HG03571 (cell line): ENCODE results near the gene YPEL1.
"Not testable (repeated sequence)": the region's sequence is repeated elsewhere in the genome, so short reads cannot be mapped to it uniquely, and the experiment has no call there.

Experiments used
- ATAC-seq: cut with Tn5 transposase; IDR thresholded peaks from one replicate; pipeline ENCODE4 v1.9.1; 2021; ENCODE audit not compliant: unreplicated experiment

YPEL1 gene

DNA sequence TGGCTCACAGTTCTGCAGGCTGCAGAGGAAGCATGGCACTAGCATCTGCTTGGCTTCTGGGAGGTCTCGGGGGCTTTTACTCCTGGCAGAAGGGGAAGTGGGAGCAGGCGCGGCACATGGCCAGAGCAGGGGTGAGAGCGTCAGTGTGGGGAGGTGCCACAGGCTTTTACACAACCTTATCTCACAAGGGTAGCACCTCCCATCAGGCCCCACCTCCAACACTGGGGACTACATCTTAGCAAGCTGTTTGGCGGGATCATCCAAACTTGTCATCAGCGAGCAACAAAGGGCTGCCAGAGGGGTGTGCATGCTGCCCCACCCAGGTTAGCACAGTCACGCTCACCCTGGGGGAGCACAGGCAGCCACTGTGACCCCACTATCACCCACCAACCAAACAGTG, 18.9 kb upstream of the YPEL1 start:
- no peak for ATAC-seq

DNA sequence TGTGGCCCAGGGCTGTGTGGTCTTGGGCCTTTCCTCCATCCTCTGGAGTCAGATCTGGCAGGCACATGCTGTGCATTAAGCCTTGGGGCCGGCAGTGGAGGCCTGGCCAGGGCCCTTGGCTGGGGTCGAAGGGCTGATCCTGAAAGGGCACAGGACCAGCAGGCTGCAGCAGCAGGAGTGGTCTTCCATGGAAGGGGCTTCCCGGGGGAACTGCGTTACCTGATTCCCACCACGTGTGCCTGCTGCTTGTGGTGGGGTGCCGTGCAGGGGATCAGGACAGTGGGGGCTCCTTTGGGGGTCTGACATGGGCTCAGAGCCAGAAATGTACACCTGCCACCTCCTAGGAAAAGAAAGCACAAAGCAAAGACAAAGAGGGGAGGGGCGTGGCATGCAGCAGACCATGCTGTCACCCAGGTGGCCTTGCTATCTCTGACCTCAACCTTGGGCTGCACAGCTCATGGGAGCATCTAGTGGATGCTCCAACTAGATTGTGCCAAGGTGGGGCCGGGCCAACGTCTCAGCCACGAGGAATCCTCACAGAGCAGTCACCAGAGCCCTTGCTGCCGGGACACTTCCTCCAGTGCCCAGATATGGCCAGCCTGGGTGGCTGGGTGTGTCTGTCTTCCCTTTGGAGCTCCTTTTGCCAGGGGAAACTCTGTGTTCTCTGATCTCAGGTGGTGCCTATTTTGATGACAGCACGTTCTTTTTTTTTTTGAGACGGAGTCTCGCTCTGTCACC, 17.9 kb upstream of the YPEL1 start:
- no peak for ATAC-seq

DNA sequence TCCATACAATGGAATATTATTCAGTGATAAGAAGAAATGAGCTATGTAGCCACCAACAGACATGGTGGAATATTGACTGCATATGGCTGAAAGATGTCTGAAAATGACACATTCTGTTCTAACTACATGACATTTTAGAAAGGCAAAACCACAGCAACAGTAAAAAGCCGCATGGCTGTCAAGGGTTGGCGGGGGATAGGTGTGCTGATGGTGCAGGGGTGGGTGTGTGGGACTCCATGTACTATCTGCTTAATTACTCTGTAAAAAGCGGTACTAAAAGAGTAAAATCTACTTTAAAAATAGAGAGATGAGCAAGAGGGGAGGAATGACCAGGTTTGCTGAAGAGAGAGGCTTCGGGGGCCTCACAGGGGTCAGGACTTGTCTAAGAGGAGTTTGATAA, 16.7 kb upstream of the YPEL1 start:
- no peak for ATAC-seq

DNA sequence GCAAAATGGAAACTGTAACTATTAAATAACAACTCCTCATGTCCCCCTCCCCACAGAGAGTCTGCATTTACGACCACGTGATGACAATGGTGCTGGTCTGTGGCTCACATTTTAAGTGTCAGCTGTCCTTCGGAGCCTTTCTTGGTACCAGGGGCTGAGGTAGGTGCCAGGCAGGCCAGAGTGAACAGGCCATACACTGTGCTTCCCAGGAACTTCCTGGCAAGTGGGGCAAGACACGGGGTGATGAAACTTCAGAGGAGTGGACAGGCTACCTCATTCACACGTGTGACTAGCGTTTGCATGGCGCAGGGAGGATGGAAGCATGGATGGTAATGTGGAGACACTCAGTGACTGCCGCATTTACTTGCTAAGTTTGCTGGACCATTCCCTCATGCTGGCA, 10.4 kb upstream of the YPEL1 start:
- no peak for ATAC-seq

DNA sequence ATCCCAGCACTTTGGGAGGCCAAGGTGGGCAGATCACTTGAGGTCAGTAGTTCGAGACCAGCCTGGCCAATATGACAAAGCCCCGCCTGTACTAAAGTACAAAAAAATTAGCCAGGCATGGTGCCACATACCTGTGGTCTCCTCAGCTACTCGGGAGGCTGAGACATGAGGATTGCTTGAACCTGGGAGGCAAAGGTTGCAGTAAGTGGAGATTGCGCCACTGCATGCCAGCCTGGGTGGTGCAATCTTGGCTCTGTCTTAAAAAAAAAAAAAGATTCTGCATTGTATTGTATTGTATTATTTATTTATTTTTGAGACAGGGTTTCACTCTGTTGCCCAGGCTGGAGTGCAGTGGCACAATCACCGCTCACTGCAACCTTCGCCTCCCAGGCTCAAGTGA, 9.3 kb upstream of the YPEL1 start:
- not testable (repeated sequence) for ATAC-seq

DNA sequence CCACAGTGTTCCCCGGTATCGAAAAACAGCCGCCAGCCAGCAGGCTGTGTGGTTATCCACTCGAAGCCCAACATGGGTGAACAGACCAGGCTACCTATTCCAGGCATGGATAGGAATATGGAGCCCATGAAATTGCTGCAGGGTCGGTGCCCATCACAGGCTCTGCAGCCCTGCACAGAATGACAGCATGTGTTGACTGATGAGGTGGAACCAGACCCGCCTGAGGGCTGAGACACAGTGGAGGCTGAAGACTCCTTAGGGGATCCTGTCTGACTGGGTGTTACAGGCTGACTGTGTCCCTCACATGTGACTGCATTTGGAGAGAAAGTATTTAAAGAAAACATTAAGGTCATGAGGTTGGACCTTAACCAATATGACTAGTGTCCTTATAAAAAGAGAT, 6.2 kb upstream of the YPEL1 start:
- ATAC-seq: no peak

DNA sequence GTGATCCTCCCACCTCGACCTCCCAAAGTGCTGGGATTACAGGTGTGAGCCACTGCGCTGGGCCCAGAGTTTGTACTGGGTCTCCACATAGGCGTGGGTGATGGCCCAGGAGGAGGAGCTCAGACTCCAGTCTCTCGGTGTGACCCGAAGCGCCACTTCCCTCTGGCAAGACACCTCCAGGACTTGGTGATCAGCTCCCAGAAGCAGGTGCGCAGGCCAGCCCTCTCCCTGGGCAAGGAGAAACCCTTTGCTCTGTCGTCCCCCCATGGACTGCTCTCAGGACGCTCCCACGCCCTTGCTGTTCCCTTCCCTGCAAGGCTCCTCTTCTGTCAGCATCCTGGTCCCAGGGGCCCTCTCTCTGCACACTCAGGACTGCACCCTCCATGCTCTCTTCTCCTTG, 5.5 kb upstream of the YPEL1 start:
- no peak for ATAC-seq

DNA sequence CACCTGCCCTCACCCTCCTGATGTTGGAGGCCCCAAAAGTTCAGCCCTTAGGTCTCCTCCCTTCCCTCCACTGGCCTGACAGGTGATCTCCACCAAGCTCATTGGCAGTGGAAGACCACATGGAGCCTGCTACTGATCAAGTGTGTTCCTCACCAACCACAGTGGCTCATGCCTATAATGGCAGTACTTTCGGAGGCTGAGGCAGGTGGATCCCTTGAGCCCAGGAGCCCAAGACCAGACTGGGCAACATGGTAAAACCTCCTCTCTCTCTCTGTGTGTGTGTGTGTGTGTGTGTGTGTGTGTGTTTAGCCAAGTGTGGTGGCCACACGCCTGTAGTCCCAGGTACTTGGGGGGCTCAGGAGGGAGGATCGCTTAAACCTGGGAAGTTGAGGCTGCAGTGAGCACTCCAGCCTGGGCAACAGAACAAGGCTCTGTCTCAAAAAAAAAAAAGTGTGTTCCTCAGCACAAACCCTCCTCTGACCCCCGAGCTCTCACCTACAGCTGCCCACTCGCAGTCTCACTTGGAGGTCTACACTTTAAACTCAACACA, 4.3 kb upstream of the YPEL1 start:
- ATAC-seq: no peak

DNA sequence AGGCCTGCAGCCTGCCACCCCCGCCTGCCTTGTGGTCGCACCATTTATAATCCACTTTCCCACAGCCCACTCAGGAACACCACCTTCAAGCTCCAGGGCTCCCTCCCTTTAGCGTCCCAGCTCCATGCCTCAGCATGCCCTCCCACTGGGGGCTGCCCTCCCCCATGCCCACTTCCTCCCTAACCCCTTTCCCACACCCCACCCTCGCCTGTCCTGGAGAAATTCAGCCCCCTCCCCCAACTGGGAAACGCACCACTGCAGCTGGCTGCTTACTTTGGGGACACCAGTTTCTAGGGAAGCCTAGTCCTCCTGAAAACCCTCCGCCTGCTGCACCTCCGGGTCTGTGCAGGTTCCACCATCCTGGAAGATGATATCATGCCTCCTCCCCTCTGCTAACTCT, 3.4 kb upstream of the YPEL1 start:
- ATAC-seq: no peak

DNA sequence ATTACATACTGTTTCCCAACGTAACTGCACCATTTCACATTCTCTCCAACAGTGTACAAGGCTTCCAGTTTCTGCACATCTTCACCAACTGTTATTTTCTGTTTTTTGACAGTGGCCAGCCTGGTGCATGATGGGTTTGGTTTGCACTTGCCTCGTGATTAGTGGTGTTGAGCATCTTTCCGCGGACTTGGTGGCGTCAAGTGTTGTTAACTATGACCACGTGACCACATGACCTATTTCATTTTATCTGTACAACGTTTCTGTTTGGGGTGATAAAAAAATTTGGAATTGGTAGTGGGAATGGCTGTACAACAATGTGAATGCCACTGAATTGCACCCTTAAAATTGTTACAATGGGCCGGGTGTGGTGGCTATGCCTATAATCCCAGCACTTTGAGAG, 2.5 kb upstream of the YPEL1 start:
- ATAC-seq: no peak

DNA sequence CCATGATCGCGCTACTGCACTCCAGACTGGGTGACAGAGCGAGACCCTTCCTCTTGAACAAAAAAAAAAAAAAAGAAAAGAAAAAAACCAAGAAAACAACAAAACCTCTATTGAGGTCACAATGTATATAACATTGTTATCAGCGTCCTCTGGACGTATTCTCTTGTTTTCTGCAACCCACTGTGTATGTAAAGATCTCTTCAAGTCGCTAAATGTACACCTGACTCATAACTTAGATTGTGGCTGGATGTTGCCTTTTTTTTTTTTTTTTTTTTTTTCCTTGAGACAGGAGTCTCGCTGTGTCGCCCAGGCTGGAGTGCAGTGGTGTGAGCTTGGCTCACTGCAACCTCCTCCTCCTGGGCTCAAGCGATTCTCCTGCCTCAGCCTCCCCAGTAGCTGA, 1.4 kb upstream of the YPEL1 start:
- ATAC-seq: no peak

DNA sequence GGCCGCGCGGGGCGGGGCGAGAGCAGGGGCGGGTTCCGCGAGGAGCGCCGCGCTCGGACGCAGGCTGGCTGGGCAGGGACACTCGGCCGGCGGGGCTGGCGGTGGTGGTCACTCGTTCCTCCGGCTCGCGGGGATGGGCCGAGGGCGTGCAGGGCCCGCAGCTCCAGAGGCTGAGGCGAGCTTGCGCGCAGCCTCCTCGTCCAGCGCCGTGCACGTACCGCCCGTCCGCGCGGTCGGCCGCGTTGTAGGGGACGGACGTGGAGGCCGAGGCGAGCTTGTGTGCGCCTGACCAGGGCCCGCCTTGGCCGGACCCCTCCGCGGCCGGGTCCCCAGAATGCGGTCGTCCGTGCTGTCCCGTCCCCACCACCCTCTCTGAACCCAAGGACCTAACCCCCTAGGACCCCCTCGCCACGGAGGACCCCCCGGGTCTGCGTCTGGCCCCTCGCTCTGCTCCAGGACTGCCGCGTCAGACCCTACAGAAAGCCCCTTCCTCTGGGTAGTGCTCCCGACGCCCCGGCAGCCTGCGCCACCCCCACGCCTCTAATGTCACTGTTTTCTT, 569 bp upstream of the YPEL1 start:
- ATAC-seq: no peak

DNA sequence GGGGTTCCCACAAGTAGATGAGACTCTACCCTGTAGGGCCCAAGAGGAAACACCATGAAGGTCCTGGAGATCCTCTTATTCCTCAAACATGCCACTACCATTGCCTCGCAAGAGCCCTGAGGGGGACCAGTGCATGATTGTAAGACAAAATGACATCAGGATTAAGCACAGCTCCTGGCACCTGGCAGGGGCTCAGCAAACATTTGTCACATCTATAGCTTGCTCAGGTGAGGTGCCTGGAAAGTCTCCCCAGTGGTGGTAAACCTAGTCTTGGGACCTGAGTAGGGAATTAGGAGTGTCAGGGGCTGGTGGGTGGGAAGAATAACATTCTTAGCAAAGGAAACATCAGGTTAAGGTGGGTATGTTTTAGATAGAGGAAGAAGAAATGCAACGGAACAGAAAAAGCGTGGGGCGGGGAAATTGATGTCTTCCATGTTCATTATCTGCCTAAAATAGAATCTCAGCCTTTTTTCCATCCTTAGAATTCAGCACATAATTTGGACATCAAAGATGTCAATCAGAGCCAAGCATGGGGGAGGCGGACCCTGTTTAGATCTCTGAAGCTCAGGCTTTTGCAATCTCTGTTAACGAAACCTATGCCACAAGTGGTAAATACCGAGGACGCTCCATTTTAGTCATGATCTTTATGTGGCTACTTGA, 924 bp downstream of the YPEL1 start:
- ATAC-seq: no peak

DNA sequence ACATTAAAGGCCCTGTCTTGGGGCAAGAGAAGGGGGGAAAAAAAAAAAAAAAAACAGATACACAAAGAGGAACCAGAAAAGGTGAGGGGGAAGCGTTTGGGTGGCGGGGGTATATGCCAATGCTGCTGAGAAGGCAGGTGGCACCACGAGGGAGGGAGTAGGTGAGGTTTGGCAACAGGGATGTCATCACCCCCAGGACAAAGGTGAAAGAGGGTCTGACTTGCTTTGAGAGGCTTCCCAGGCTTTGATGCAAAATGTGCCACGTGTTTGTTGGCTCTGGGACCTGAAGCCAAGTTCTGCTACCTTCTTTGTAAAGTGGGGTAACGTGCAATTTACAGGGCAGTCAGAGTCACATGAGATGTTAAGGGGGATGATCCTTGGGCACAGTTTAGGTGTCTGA, 4.1 kb downstream of the YPEL1 start:
- ATAC-seq: no peak

DNA sequence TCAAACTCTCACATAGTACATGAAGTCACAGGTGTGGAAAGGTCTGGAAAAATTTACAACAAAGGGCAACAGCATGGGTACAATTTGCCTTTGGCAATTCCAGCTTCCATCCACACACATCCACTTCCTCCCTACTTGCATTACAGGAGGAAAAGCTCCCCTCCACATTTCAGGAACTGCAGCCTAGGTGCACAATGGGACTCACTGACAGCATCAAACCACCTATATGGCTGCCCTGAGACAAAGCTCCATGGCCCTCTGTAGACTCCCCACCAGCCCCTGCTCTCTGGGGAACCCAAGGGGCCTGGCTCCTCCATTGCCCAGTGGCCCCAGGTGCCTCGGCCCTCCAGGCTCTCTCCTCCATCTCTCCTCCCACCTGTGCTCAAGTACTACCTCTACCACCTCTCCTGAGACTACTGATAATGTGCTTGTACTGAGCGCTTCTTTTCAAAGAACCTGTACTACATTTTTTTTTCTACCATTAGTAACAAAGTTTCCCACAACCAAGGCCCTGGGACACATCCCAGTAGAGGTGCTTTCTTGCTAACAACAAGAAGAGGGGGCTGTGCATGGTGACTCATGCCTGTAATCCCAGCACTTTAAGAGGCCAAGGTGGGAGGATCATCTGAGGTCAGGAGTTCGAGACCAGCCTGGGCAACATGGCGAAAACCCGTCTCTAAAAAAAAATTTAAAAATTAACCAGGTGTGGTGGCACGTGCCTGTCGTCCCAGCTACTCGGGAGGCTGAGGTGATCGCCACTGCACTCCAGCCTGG, 4.9 kb downstream of the YPEL1 start:
- ATAC-seq: no peak

DNA sequence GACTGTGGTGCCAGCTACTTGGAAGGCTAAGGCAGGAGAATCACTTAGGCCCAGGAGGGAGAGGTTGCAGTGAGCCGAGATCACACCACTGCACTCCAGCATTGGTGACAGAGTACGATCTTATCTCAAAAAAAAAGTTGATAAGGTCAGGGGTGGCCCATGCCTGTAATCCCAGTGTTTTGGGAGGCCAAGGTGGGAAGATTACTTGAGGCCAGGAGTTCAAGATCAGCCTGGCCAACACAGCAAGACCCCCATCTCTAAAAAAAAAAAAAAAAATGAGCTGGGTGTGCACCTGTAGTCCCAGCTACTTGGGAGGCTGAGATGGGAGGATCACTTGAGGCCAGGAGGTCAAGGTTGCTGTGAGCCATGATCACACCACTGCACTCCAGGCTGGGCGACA, 6.4 kb downstream of the YPEL1 start:
- not testable (repeated sequence) for ATAC-seq

DNA sequence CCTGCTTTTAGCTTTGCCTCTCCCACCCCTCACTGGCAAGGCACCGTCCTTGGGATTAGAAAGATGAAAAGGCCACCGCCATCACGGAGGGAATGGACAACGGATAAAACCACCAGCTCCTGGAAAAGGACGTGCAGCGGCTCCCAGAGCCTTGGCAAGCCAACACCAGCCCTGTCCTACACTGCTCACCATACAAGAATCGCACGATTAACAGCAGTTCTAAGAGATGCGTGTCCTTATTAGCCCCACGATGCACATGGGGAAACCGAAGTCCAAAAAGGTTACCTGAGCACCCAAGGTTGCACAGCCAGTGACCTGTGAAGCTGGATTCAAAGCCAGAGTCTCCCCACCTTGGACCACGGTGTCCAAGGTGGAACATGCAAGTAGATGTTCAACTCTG, 7.3 kb downstream of the YPEL1 start:
- ATAC-seq: no peak

DNA sequence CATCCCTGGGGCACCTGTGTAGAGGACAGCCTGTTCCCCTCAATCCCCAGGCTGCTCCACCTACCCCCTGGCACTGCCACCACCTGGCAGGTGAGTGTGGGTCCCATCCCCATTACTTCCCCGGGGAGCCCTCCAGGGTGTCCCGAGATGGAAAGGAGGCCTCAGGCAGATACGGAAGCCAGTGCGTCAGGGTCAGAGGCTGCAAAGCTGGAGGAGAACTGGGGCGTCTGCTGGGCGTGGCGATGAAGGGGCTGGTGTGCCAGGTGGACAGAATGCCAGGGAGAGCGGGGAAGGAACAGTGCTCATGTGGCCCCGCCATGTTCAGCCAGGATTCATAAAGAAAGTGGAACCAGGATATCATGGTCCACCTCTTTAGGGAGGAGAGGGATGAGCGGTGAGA, 7.8 kb downstream of the YPEL1 start:
- ATAC-seq: no peak

DNA sequence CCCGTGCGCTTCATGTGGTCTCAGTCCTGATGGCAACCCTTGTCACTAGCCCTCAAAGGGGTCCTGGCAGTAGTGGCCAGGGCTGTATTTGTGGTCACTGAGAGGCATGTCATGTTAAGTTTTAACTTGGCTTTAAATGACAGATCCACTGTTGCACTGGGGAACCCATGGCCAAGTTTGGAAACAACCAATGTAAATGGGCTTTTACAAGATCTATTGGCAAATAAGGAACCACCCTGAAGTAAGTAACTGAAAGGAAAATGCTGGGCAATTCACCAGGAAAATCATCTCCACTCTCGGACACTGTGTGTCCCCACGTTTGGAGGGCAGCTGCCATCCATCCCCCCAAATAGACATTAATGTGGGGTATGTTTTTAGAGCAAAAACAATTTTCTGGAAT, 8.4 kb downstream of the YPEL1 start:
- no peak for ATAC-seq

DNA sequence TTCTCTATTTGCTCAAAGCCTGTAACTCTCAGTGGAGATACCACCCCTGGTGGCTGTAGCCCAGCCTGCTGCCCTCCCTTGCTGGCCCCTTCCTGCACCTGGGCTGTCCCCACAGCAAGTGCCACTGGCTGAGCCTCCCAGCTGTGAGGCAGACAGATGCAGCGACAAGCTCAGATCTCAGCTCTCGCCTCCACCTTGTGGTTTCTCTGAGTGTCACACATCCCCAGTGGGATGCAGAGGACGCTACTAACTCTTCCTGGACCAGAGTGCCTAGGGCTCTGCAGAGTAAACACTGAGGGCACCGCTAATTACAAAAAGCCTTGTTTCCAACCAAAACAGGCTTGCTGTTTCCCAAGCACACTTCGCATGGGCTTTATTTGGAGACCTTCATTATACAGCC, 8.9 kb downstream of the YPEL1 start:
- no peak for ATAC-seq

DNA sequence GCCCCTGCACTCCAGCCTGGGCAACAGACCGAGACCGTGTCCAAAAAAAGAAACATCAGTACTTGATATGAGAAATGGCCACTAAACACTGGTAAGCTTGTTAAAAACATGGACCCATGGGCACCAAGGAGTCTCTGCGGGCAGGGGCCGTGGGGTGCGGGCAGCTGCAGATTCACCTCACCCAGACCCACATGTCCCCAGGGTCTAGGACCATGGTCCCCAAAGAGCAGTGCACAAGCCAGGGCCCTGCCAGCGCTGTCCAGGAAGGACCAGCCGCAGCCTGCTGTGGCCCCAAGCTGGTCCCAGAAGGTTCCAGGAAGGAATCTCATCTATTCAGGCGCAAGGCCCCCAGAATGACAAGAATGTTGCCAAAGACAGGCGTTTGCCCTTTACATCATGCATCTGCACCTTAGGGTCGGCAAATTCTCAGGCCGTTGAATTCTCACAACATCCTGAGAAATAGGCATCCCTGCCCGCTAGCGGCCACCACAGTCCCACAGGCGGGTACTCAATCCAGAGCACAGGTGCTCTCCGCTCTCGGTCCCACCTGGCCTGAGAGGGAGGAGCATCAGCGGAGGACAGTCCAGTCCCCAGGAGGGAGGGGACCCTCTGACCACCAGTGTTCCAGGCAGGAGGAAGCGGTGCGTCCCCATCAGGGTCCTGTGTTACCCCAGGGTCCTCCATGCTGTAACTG, 9.5 kb downstream of the YPEL1 start:
- no peak for ATAC-seq
